ENCODE results near the gene DONSON.
A peak's percentile ranks its signal among the peaks of the same experiment; 100 is the strongest.
"Not testable (repeated sequence)": the region's sequence is repeated elsewhere in the genome, so short reads cannot be mapped to it uniquely, and the experiment has no call there.

Gene DONSON, protein sequence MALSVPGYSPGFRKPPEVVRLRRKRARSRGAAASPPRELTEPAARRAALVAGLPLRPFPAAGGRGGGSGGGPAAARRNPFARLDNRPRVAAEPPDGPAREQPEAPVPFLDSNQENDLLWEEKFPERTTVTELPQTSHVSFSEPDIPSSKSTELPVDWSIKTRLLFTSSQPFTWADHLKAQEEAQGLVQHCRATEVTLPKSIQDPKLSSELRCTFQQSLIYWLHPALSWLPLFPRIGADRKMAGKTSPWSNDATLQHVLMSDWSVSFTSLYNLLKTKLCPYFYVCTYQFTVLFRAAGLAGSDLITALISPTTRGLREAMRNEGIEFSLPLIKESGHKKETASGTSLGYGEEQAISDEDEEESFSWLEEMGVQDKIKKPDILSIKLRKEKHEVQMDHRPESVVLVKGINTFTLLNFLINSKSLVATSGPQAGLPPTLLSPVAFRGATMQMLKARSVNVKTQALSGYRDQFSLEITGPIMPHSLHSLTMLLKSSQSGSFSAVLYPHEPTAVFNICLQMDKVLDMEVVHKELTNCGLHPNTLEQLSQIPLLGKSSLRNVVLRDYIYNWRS

DNA sequence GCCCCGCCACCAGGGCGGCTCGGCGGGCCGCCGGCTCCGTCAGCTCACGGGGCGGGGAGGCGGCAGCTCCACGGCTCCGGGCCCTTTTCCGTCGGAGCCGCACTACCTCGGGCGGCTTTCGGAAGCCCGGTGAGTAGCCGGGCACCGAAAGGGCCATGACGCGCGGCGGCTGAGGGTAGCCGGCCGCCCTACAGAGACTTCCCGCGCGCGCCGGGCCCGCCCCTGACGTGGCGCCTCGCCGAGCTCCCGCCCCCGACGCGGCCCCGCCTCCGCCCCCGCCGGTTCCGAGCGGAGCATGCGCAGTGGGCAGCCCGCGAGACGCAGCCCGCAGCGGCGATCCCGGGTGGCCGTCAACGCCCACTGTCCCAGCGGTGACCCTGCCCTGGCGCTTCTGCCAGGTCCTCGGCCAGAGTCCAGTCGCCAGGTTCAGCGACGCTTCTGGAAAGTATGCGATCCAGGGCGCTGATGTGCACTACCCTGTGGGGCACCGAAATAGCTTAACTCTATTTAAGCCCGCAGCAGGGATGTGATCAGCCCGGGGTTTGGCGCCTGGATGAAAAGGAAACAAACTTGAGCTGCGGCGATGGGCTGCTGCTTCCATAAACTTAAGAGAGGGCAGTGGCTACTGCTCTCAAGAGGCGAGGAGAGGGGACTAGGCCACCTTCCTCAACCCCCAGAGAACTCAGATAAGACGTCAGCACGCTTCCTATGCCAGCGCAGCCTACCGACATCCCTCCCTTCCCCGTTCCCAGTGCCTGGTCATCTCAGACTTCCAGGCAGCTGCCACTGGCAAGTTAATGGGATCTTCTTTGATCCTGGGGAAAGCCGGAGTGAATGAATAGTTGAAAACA lies at the start of gene DONSON:
DONSON (minus strand) TSS at position 200 of the 851 bp plus-strand sequence; CDS start at position 157, 43 bp downstream.
- DNase-seq: peak; percentile 82

DNA sequence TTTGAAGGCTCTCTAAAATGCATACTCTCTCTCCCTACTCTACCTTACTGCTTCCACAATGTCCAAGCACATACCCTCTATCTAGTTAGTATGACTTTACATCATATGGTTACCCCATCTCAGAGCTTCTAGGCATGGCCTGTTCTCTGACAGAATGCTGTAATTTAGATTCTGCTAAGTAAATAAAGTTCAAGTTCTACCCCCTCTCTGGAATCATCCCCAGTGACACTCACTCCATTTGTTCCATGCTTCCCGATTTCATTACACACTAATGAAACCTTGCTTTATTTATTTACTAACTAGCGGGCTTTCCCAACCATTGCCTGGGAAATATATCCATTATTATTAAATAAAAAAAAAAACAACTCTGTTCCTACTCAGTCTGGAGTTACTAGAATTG lies 45.8 kb upstream of the DONSON start:
- DNase-seq: no peak

DNA sequence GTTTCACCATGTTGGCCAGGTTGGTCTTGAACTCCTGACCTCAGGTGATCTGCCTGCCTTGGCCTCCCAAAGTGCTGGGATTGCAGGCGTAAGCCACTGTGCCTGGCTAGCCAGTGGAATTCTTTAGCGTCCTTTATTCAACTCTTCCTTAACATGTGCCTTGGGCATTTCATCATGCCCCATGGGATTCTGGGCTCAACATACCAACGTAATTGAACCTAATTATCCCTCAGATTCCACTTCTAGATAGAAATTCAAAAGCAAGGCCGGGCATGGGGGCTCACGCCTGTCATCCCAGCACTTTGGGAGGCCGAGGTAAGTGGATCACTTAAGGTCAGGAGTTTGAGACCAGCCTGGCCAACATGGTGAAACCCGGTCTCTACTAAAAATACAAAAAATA lies 37.7 kb upstream of the DONSON start:
- DNase-seq: not testable (repeated sequence)

DNA sequence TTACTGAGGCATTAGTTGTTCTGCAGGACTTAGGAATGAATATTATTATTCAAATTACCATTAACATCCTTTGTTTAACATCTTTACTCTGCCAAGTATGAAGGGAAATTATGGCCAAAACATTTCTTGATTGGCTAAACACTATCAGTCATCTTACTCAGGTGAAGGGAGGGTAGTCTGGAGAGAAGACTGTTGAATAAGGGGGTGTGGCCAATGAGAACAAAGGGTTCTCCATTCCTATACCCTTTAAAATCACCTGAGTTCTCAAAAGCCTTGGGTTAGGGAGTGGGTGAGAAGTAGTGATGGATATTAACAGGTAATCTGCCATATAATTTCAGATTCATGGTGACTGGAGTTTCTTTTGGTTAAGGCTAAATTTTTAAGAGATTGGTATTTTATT lies 33.8 kb upstream of the DONSON start:
- no peak for DNase-seq

DNA sequence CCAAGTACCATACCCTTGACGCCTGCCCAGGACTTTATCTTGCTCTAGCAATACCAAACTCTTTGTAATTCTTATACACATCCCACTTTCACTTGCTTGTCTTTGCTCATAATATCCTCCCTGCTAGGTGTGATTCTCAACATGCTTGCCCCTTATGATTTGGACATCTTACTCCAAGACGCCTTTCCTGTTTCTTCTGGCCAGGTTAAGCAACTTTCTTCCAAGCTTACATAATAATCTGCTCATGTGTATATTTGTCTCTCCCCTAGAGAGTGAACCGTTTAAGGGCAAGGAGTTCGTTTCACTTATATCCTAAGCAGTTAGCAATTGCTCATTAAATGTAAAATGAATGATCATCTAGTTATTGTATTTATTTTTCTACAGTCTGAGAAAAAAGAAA lies 31.2 kb upstream of the DONSON start:
- no peak for DNase-seq

DNA sequence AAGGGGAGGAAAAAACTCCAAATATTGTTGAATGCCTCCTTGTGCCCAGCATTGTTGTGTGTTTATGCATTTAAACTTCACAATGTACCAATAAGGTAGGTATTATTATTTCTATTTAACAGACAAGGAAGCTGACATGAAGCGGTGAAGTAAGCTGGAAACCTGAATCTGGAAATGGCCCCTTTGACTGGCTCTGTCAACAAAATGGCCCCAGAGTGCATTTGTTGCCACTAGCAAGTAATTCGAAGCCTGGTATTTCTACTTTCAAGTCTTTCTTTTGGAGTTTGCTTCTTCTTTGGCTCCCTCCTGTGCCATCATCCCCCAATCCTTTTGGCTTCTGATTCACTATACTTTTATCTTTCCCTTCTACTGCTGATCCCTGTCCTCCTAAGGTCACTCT lies 29.9 kb upstream of the DONSON start:
- DNase-seq: no peak

DNA sequence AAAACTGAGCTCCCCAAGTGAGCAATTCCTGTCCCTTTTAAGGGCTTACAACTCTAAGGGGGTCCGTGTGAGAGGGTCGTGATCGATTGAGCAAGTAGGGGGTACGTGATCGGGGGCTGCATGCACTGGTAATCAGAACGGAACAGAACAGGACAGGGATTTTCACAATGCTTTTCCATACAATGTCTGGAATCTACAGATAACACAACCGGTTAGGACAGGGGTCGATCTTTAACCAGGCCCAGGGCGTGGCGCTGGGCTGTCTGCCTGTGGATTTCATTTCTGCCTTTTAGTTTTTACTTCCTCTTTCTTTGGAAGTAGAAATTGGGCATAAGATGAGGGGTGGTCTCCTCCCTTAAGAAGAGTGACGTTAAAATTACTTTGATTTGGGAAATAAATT lies 29.1 kb upstream of the DONSON start:
- not testable (repeated sequence) for DNase-seq

DNA sequence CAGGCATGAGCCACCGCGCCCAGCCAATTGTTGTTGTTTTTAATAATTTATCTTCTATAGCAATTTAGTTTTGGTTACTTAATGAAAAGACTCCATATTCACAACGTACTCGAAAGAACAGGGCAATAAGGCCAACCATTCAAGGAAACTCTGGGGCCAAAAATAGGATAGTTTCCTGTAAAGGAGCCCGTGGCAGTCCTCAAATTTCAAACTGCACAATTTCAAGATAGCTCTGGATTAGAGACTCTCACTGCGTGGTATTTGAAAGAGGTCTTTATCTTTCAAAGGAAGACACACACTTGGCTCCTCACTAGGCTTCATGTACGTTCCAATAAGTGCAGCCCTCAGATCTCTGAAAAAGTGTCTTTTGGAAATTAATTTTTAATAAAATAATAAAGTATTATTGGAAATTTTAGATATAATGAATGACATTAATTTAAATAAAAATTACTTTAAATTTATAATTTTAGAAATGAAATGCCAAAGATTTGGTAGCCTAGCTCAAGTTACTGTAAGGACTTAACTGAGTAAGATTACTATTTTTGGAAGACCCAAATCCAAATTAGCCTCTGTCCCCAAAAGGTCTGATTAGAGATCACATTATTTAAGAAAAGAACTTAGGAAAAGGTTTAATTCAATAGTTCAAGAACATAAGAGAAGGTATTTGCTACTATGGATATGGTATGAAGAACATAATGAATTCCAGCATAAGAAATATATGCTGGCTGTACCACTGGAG lies 22.7 kb upstream of the DONSON start:
- no peak for DNase-seq

DNA sequence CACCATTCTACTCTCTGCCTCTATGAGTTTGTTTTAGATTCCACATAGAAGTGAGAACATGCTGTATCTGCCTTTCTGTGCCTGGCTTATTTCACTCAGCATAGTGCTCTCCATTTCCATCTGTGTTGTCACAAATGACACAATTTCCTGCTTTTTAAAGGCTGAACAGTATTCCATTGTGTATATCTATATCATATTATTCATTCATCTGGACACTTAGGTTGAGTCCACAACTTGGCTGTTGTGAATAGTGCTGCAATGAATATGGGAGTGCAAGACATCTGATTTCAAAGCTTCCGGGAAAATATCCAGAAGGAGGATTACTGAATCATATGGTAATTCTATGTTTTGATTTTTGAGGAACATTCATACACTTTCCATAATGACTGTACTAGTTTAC lies 20.1 kb upstream of the DONSON start:
- DNase-seq: no peak

DNA sequence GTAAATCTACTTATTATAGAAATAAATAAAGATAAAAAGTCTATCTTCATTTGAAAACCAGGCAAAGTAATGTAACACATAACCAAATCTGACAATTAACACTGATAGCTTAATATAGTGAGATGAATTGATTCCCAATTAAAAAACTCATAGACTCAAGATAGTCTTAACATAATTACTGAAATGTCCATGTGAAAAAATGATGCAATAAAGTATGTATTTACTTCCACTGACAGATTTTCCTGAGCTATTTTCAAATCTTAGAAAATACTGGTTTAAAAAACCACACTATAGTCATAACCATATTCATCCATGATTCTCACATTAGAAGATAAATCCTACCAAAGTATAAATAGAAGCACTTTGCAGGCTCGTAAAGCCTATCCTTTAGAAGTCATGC lies 9.6 kb upstream of the DONSON start:
- no peak for DNase-seq

DNA sequence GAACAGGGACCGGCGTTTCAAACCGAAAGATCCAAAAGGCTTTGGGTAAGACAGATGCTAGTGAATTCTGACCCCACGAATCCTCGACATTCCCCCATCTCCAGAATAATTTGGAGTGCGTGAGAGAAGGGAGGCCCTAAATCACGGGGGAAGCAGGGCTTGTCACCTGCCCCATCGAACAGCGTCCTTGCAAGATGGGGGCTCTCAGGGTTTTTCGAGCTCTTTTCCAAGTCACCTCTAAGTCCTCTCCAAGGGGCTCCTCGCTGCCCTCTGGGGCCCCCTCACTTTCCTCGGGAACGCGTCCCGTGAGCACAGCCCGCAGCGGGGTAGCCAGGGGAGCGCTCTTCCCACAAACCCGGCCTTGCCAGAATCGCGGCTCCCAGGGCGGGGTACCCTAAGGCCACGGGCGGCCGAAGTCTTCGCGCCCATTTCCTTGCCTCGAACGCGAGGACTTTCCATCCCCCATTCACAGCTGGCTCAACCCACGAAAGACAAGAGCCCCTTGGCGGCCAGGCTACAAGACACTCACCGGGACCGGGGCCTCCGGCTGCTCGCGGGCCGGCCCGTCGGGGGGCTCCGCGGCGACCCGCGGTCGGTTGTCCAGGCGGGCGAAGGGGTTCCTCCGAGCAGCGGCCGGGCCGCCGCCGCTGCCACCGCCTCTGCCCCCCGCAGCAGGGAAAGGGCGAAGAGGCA lies 546 bp downstream of the DONSON start:
- no peak for DNase-seq

DNA sequence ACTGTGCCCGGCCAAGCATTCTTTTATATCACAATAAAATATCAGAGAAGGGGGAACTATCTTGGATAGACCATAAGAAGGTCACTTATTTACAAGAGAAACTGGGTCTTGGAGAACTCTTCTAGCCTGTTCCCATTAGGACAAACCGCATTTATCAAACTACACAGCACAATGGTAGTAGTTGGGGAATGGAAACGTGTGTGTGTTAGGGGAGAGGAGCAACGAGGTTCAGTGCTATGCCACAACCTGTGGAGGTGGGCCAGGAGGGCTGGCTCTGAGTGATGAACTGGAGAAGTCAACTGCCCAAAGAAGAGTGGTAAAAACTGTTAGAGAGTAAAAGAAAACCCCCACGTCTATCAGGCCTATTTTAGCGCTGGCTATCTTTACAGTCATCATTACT lies 1.6 kb downstream of the DONSON start:
- no peak for DNase-seq

DNA sequence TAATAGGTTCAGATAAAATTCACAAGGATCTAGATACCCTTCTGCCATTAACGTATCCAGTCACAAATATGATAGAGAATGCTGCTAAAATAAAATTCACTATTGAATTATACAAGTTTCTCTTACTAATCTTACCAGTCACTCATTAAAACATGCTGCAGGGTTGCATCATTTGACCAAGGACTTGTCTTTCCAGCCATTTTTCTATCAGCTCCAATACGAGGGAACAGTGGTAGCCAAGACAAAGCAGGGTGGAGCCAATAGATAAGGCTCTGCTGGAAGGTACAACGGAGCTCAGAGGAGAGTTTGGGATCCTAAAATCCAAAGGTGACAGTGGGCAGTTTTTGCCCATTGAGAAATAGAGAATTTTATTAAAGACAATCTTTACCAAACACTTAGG lies 4.0 kb downstream of the DONSON start:
- DNase-seq: no peak

DNA sequence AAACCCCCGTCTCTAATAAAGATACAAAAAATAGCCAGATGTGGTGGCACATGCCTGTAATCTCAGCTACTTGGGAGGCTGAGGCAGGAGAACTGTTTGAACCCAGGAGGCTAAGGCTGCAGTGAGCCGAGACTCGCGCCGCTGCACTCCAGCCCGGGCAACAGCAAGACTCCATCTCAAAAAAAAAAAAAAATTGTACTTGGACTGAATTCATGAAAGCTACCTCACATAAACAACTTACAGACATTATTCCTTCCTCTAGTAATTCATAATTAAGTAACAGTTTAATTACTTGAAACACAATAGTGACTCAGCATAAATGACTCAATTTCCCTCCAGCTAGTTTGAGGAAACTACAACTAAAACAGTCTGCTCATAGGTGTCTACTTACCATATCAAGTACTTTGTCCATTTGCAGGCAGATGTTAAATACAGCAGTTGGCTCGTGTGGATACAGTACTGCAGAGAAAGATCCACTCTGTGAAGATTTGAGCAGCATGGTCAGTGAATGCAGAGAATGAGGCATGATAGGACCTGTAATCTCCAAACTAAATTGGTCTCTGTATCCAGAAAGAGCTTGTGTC lies 9.4 kb downstream of the DONSON start:
- no peak for DNase-seq

DNA sequence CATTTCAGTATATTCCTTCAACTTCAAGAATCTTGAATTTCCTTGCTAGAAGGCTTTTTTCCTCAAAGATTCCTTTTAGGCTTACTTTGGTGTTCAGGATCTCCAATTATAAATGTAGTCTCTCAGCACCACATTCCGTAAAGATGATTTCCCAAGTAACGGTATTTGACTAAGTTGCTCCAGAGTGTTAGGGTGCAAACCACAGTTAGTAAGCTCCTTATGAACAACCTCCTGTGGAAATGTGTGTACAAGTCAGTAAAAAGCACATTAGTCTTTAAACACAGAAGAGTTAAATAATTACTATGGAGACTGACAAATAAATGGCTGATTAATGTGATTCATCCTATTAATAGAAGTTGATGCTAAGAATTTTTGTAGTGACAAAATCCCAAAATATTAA lies 10.3 kb downstream of the DONSON start:
- no peak for DNase-seq

DNA sequence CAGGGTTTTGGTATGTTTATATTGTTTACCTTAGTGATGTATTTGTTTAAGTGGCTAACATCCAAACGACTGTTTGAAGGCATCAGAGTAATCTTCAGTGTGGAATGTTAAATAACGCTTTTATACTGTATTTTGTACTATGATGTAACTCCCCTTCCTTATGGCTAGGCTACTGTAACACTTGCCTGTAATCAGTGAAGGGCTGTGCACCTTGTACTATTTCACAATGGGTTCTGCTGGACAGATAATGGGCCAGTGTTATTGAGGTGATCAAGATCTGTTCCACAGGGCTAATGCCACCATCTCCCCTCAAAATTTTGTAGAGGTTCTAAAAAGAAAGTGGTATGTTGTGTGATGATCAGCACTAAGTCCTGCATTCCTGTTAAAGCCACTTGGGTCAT lies 11.7 kb downstream of the DONSON start:
- not testable (repeated sequence) for DNase-seq

DNA sequence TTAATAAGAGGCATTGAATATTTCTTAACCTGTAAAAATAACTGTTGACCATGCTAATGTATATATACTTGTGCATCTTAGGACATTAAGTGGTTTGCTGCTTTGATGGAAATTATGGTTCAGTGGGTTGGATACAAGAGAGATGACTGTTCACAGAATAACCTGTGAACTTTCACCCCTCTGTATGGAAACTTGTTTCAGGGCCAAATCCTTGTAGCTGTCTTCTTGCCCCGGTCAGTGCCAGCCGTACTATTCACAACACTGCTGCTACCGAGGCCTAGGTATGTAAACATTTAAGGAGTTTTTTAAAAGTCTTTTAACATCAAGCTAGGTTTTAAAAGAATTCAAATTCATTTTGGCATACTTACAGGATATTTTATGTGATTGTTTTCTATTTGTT lies 16.1 kb downstream of the DONSON start:
- no peak for DNase-seq

DNA sequence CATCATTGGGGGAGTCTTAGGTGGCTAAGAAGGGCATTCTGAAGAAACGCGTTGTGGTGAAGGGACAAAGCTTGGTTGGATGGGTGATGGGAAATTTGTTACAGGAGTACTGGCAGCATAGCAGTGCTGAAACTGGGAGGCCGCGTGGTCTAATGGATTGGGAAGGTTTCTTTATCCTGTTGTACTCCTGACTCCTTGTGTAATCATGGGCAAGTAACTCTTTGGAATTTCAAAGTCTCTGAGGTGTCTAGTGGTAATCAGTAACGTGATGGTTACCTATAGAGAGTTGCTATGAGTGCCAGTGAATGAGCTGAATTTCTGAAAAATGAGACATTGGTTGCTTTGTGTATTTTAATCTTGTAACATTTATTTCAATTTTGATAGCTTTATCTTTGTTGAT lies 18.5 kb downstream of the DONSON start:
- DNase-seq: no peak

DNA sequence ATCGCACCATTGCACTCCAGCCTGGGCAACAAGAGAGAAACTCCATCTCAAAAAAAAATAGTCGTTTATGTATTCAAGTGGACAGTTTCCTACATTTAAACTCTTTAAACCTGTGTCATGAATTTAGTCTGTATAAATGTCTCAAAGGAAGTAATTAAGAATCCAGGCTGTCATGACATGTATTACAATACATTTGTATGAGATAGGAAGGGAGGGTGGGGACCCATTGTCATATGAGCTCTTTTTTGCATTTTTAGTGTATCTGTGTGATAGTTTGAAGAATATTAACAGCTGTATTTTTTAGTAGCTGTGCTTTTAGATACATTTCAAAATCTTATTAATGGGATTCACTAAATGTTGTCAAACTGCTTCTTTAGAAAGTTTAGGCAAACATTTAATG lies 20.0 kb downstream of the DONSON start:
- DNase-seq: no peak

DNA sequence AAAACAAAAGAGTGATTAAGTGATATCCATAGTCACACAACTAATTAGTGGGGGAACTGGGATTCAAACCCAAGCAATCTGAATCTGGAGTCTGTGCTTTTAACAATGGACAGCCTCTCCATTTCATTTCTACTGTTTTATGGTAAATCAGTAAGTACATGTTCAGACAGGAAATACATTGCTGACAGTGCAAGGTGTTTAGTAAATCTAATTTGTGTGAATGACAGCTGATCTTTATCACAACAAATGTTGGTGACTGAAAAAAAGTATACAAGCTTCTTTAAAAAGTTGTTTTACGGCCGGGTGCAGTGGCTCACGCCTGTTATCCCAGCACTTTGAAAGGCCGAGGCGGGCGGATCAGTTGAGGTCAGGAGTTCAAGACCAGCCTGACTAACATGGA lies 20.6 kb downstream of the DONSON start:
- DNase-seq: no peak

DNA sequence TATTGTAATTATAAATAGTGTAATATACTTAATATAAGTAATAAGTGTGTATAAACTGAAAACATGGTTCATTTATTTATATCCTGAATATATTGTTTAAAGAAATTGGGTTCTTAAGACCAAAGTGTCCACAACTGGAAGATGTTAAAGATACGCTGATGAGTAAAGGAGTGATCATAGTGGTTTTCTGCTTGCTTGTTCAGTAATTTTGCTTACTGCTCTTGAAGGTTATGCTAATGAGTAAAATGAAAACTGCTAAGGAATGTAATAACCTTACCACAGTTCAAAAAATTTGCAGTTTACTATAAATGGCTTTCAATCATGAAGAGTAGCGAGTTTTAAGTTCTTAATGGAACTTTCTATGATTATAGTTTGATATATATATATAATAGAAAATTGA lies 22.0 kb downstream of the DONSON start:
- DNase-seq: no peak

DNA sequence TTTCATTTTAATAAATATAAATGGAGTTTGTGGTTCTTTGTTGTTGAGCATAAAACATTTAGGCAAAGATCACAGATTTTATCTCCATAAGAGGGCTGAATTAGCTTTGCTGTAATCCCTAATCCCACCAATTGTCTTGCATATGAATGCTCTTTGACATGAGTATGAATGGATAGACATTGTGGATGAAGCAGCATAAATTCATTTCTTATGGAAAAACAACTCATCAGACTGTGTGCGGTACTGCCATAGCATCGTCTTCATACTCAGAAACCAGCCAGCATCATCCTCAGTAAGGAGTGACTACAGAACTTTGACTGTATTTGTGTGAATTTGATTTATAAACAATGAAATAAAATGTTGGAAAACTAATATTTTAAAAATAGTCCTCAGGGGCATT lies 26.1 kb downstream of the DONSON start:
- no peak for DNase-seq
